GM20000 (cell line): ENCODE data around the gene CIDEA.

Source experiments
- DNase-seq: peaks from one replicate; pipeline ENCODE4 v3.0.0; 2012; ENCODE audit warnings: low spot score
- TF ChIP-seq, protein P1 (sequence below): IDR thresholded peaks from 2 replicates; pipeline ENCODE4 v1.5.1; 2012; ENCODE audit warnings: mild to moderate bottlenecking, control low read depth; ENCODE audit errors: extremely low read depth, missing control alignments

The CIDEA gene

DNA sequence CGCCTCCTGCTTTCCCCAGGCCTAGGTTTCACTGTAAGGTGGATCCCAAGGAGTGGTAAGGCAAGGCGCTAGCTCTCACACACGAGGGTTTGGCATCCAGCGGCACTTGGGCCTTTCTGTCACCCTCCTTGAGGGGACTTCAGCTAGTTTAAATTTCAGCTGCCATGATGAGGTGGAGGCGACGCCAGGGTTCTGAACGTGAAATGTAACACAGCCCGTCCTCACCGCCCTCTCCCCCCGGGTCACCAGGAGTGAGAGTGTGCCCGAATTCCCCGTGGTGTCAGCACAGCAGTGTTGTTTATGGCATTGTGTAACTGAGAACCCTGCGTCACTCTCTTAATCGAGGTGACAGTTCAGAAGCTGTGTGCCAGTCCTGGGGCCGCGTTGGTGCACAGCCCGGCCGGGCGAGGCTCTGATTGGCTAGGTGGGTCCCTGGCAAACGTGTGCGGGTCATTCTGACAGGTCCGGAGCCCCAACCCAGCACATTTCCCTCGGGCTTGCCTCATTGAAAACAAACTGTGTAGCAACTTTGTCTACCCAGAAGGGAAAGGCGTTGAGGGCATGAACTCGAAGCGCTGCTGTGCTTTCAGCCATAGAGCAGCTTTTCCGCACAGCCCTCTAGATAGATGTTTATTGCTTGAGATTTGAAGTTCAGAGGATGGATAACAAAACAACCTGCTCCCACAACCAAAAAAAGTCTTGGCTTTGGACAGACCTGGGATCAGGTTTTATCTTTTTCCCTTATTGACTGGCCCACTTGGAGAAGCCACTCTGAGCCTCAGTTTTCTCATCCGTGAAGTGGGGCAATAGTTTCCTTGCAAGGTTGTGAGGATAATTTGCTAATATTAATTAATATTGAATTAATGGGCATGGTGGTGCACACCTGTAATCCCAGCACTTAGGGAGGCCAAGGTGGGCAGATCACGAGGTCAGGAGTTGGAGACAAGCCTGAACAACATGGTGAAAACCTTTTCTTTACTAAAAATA is 4.9 kb downstream of the CIDEA start:
- DNase-seq: no peak
- TF ChIP-seq, protein P1, sequence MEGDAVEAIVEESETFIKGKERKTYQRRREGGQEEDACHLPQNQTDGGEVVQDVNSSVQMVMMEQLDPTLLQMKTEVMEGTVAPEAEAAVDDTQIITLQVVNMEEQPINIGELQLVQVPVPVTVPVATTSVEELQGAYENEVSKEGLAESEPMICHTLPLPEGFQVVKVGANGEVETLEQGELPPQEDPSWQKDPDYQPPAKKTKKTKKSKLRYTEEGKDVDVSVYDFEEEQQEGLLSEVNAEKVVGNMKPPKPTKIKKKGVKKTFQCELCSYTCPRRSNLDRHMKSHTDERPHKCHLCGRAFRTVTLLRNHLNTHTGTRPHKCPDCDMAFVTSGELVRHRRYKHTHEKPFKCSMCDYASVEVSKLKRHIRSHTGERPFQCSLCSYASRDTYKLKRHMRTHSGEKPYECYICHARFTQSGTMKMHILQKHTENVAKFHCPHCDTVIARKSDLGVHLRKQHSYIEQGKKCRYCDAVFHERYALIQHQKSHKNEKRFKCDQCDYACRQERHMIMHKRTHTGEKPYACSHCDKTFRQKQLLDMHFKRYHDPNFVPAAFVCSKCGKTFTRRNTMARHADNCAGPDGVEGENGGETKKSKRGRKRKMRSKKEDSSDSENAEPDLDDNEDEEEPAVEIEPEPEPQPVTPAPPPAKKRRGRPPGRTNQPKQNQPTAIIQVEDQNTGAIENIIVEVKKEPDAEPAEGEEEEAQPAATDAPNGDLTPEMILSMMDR: no peak

GRCh38 chr18:12262748-12263147 is 8.6 kb downstream of the CIDEA start:
- TF ChIP-seq, protein P1: no peak
- DNase-seq: no peak

DNA sequence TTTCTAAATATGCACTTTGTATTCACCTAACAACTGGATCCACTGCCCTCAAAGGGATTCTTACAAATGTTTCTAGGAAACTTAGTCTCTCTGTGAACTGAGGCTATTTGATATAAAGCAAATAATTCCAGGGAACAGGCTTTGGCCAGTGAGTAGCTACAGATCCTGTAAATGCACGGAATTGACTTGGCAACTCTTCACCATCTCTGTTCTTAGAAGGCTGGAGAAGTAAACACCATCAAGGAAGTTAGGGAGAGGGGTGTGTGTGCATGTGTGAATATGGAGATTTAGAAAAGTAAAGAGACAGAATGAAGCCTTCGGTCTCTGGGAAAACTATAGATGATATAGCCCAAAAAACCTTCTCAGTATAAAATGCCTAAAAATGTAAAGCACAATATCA is 10.7 kb downstream of the CIDEA start:
- DNase-seq: no peak

GRCh38 chr18:12271376-12272235 is 17.4 kb downstream of the CIDEA start:
- DNase-seq: peak; percentile 86
- TF ChIP-seq, protein P1: peak; percentile 55

More for the DNA sequence above, 10.7 kb downstream of the CIDEA start:
- TF ChIP-seq, protein P1: no peak

DNA sequence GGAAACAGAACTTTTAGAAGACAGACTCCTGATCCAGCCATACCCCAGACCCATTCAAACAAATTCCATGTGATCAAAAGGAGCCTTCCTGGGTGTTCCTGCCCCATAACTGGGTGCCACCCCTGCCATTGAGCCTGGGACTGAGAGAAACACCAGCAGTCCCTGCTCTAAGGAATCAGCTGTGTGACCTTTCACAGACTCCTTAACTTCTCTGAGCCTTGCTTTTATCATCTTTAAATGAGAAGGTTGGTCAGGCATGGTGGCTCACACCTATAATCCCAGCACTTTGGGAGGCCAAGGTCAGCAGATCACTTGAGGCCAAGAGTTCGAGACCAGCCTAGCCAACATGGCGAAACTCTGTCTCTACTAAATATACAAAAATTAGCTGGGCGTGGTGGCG is 20.6 kb downstream of the CIDEA start:
- no peak for DNase-seq
- TF ChIP-seq, protein P1: no peak

DNA sequence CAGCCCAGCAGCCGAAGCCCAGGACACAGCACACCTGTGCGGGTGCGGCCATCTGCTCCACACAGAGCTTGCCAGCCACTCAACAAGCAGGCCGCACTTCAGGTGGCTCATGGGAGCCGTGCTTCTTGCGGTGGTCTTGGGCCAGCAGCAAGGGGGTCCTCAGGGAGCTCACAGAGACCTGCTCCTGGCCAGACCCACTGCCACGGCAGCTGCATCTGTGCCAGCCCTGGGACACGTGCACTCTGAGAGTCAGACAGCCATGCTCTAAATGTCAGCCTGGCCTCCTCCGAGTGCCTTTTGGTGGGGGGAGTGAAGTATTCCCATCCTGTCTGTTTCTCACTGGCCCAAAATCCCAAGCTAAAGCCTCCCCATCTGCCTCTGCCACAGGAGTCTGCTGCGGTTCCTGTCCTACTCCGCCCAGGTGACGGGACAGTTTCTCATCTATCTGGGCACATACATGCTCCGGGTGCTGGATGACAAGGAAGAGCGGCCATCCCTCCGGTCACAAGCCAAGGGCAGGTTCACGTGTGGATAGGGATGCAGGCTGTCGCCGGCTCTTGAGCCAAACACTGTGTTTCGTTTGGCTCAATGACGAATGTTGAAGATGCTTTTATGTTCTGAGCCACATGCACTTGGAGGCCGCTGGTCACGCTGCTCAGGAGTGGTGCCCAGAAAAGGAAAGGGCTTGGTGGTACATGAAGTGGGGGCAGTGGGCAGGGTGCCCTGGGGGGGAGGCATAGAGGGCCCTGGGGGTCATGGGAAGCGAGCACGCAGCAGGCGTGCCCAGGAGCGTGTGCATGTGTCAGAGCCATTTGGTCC is 22.8 kb downstream of the CIDEA start:
- TF ChIP-seq, protein P1: no peak
- no peak for DNase-seq
